OCI-LY7 (cell line): ENCODE measurements around the gene USP44. TPM values are rescaled to one million over a fixed set of nuclear protein-coding genes. Genes with fewer than 3 reads are reported as not detected.

Experiments used
- BruUV-seq: library from RNA; stranded (reverse); fragments of 400-500 nt; replicated peaks from 2 replicates; lab custom pipeline; 2021; lab: Mats Ljungman, UMichigan
- CTCF ChIA-PET: fragments of 300-600 bp; sonication (Branson Sonifier 250); formaldehyde crosslinking; loops from one replicate; lab custom pipeline; 2022; ENCODE audit warnings: antibody characterized with exemption; ENCODE audit not compliant: unreplicated experiment; lab: Charles Lee
- POLR2A ChIA-PET: fragments of 300-600 bp; sonication (Branson Sonifier 250); formaldehyde crosslinking; loops from one replicate; lab custom pipeline; 2022; ENCODE audit warnings: antibody characterized with exemption; lab: Charles Lee
- DNase-seq: peaks from one replicate; pipeline ENCODE4 v3.0.0-alpha.2; 2015; ENCODE audit warnings: low spot score
- H2AFZ ChIP-seq: fragments of 200-600 bp; sonication (generic), shearing (Covaris generic); 2 replicates; pipeline ENCODE4 v1.6.1; 2014; ENCODE audit warnings: mild to moderate bottlenecking, antibody characterized with exemption, low read length, moderate library complexity
- H3K27ac ChIP-seq: fragments of 200-600 bp; sonication (generic); 2 replicates; pipeline ENCODE4 v1.5.1; 2014; ENCODE audit warnings: mixed run types, low read depth, mild to moderate bottlenecking, moderate library complexity, low read length, inconsistent platforms; ENCODE audit not compliant: poor library complexity, severe bottlenecking
- H3K36me3 ChIP-seq: fragments of 200-600 bp; sonication (generic); 2 replicates; pipeline ENCODE4 v1.6.1; 2014; ENCODE audit warnings: mild to moderate bottlenecking, antibody characterized with exemption, low read length, moderate library complexity, mixed read lengths; ENCODE audit not compliant: insufficient read depth
- H3K4me1 ChIP-seq: fragments of 200-600 bp; sonication (generic); 2 replicates; pipeline ENCODE4 v1.5.1; 2014; ENCODE audit warnings: mild to moderate bottlenecking, low read length; ENCODE audit not compliant: insufficient read depth, poor library complexity, severe bottlenecking
- H3K4me2 ChIP-seq: fragments of 200-600 bp; sonication (generic); 2 replicates; pipeline ENCODE4 v1.6.1; 2014; ENCODE audit warnings: mild to moderate bottlenecking, low read length
- H3K4me3 ChIP-seq: fragments of 200-600 bp; sonication (generic); 2 replicates; pipeline ENCODE4 v1.5.1; 2014; ENCODE audit warnings: mild to moderate bottlenecking, low read depth, low read length; ENCODE audit not compliant: poor library complexity, severe bottlenecking
- H3K79me2 ChIP-seq: fragments of 200-600 bp; sonication (generic); 2 replicates; pipeline ENCODE4 v1.6.1; 2016; ENCODE audit warnings: low read depth, mild to moderate bottlenecking, low read length, moderate library complexity, mixed read lengths; ENCODE audit not compliant: insufficient read depth
- H3K9me2 ChIP-seq: fragments of 200-600 bp; sonication (generic); 2 replicates; pipeline ENCODE4 v1.6.1; 2016; ENCODE audit warnings: mild to moderate bottlenecking, low read length, mixed read lengths; ENCODE audit not compliant: insufficient read depth
- H3K9me3 ChIP-seq: fragments of 200-600 bp; sonication (generic); 2 replicates; pipeline ENCODE4 v1.6.1; 2014; ENCODE audit warnings: mild to moderate bottlenecking, mixed run types, low read length, mixed read lengths
- H4K20me1 ChIP-seq: fragments of 200-600 bp; sonication (generic); 2 replicates; pipeline ENCODE4 v1.6.1; 2014; ENCODE audit warnings: mild to moderate bottlenecking, antibody characterized with exemption, low read length, moderate library complexity, mixed read lengths; ENCODE audit not compliant: insufficient read depth
- CTCF ChIP-seq: fragments of 200-600 bp; sonication (generic); conservative IDR thresholded peaks from 2 replicates; pipeline ENCODE4 v1.5.1; 2014; ENCODE audit warnings: mild to moderate bottlenecking, antibody characterized with exemption, low read length, moderate library complexity, mixed read lengths
- EZH2phosphoT487 ChIP-seq: fragments of 200-600 bp; sonication (generic); IDR thresholded peaks from 2 replicates; pipeline ENCODE4 v1.6.1; 2018; ENCODE audit warnings: low read depth, borderline replicate concordance, mild to moderate bottlenecking, mixed run types, antibody characterized with exemption, low read length, moderate library complexity, mixed read lengths
- intact Hi-C: fragments of 100-400 bp; cut with micrococcal nuclease; formaldehyde crosslinking; loops from one replicate; pipeline ENCODE4 v1.10.0; 2022; ENCODE audit not compliant: unreplicated experiment
- total RNA-seq, 2 experiments: library from RNA; depleted of rRNA in 1 of 2; stranded (reverse); fragments of >200 nt in 1 of 2; shearing (Covaris generic) in 1 of 2; gene quantifications; 2 replicates each; pipeline ENCODE4 v1.2.3, GENCODE V29; 2014 to 2022

USP44 gene
- total RNA-seq, 2 experiments from 2014 or later: 3.4 to 8.6 TPM

DNA sequence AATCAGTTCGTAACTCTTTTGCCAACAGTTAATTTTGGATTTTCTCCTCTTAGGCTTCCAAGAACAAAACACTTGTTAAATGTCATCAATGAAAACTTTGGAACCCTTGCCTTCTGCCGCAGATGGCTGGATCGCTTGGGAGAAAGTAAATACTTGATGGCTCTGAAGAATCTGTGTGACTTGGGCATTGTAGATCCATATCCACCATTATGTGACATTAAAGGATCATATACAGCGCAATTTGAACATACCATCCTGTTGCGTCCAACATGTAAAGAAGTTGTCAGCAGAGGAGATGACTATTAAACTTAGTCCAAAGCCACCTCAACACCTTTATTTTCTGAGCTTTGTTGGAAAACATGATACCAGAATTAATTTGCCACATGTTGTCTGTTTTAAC, 37.7 kb downstream of the USP44 start:
- H3K79me2 ChIP-seq: peaks cover 17% of the 10 kb centered on the region; the same call in 1 of the 2 replicates
- H3K4me3 ChIP-seq: no peak overlapping the region
- BruUV-seq: no TSS peak
- peaks cover 4% of the 10 kb centered on the region for H4K20me1 ChIP-seq
- H2AFZ ChIP-seq: no peak overlapping the region
- CTCF ChIA-PET: no interaction called here
- no peaks in the 10 kb centered on the region for H3K9me3 ChIP-seq
- no peaks in the 10 kb centered on the region for H3K4me1 ChIP-seq
- H3K4me2 ChIP-seq: no peak overlapping the region
- no peak for TF ChIP-seq CTCF
- TF ChIP-seq EZH2phosphoT487: no peak
- no peak for DNase-seq
- peaks cover 96% of the 10 kb centered on the region for H3K36me3 ChIP-seq
- intact Hi-C loops: no loop called here
- POLR2A ChIA-PET: interaction anchor here (0.6 to 1.1 kb wide), 2 partner anchors 40 to 103 kb away, joined by 3 to 4 read pairs; partner anchors contain the start of gene METAP2
- no peaks in the 10 kb centered on the region for H3K9me2 ChIP-seq
- no peak overlapping the region for H3K27ac ChIP-seq

GRCh38 chr12:95511977-95512376, 39.3 kb downstream of the USP44 start:
- Histone ChIP-seq H3K27ac (no peak overlapping the region), H3K4me2 (no peak overlapping the region), H3K36me3 (peaks cover 98% of the 10 kb centered on the region), H3K9me3 (no peaks in the 10 kb centered on the region), H2AFZ (no peak overlapping the region), H4K20me1 (peaks cover 4% of the 10 kb centered on the region), H3K9me2 (no peaks in the 10 kb centered on the region), H3K4me1 (no peaks in the 10 kb centered on the region), H3K4me3 (no peak overlapping the region), H3K79me2 (peaks cover 24% of the 10 kb centered on the region; the same call in 1 of the 2 replicates)
- TF ChIP-seq EZH2phosphoT487 (no peak), CTCF (no peak)
- intact Hi-C loops: no loop called here
- ChIA-PET CTCF (no interaction called here), POLR2A (interaction anchor here (0.7 kb wide), 1 partner anchor 173 kb away, joined by 4 read pairs; no protein-coding TSS in a partner anchor)
- no peak for DNase-seq
- BruUV-seq: no TSS peak

DNA sequence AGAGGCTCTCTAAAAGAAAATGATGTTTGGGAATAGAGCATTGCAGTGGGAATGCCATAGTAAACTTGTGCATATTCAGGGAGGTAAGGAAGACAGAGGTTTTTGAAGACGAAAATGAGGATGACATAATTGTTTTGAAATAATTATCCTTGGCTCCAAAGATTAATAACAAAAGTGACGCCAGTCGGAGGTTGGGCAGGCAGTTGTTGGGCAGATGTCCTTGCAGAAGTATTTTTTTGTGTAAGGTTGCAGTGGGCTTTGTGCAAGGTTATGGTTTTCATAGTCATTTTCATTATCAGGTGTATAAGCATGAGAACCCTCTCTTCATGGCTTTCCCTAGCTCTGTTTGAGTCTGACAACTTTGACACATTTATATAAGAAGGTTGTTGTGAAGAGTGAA, 42.0 kb downstream of the USP44 start:
- no TSS peak for BruUV-seq
- CTCF ChIA-PET: no interaction called here
- Histone ChIP-seq H3K36me3 (peaks cover 97% of the 10 kb centered on the region), H3K79me2 (peaks cover 24% of the 10 kb centered on the region; the same call in 1 of the 2 replicates), H3K27ac (no peak overlapping the region), H3K9me3 (no peaks in the 10 kb centered on the region), H3K9me2 (no peaks in the 10 kb centered on the region), H3K4me2 (no peak overlapping the region), H2AFZ (no peak overlapping the region), H3K4me3 (no peak overlapping the region), H4K20me1 (peaks cover 1% of the 10 kb centered on the region), H3K4me1 (no peaks in the 10 kb centered on the region)
- intact Hi-C loops: no loop called here
- no peak for DNase-seq
- POLR2A ChIA-PET: interaction anchor here (0.6 to 1.1 kb wide), 11 partner anchors 9 to 1219 kb away, joined by 3 to 4 read pairs (median 4); no protein-coding TSS in a partner anchor
- TF ChIP-seq EZH2phosphoT487 (no peak), CTCF (no peak)
